ENCODE results near the gene MRPL11.
"Not testable (repeated sequence)": the region's sequence is repeated elsewhere in the genome, so short reads cannot be mapped to it uniquely, and the experiment has no call there.

MRPL11 gene

GRCh38 chr11:66467034-66467659 is 28.5 kb upstream of the MRPL11 start:
- DNase-seq (ENCODE audit: low read depth), result no peak

GRCh38 chr11:66466225-66467033 is 27.8 kb upstream of the MRPL11 start, which contains the start of gene PELI3:
Gene PELI3, plus strand, starts transcription at chr11:66466905. Its CDS starts 1,224 bp downstream, at chr11:66468129.
- peak; percentile 92 for DNase-seq (ENCODE audit: low read depth)

GRCh38 chr11:66465373-66466224 is 27.0 kb upstream of the MRPL11 start:
- no peak for DNase-seq (ENCODE audit: low read depth)

- no peak for DNase-seq (ENCODE audit: low read depth)
Observed at GRCh38 chr11:66464916-66465315, 26.3 kb upstream of the MRPL11 start.

- DNase-seq (ENCODE audit: low read depth), result not testable (repeated sequence)
Observed at GRCh38 chr11:66464116-66464515, 25.5 kb upstream of the MRPL11 start.

GRCh38 chr11:66462911-66463310 is 24.3 kb upstream of the MRPL11 start:
- DNase-seq (ENCODE audit: low read depth), result no peak

GRCh38 chr11:66462010-66462409 is 23.4 kb upstream of the MRPL11 start:
- DNase-seq (ENCODE audit: low read depth), result no peak

- no peak for DNase-seq (ENCODE audit: low read depth)
Observed at GRCh38 chr11:66459138-66459778, 20.6 kb upstream of the MRPL11 start.

- DNase-seq (ENCODE audit: low read depth), result no peak
Observed at GRCh38 chr11:66457826-66458225, 19.2 kb upstream of the MRPL11 start.

- DNase-seq (ENCODE audit: low read depth), result no peak
Observed at GRCh38 chr11:66454828-66455227, 16.2 kb upstream of the MRPL11 start.

- DNase-seq (ENCODE audit: low read depth), result no peak
Observed at GRCh38 chr11:66454247-66454646, 15.6 kb upstream of the MRPL11 start.

- DNase-seq (ENCODE audit: low read depth), result no peak
Observed at GRCh38 chr11:66451663-66452062, 13.0 kb upstream of the MRPL11 start.

GRCh38 chr11:66450560-66450959 is 11.9 kb upstream of the MRPL11 start:
- DNase-seq (ENCODE audit: low read depth), result no peak

- DNase-seq (ENCODE audit: low read depth), result no peak
Observed at GRCh38 chr11:66448523-66448922, 9.9 kb upstream of the MRPL11 start.

- DNase-seq (ENCODE audit: low read depth), result no peak
Observed at GRCh38 chr11:66447012-66447411, 8.4 kb upstream of the MRPL11 start.

GRCh38 chr11:66443602-66444001 is 5.0 kb upstream of the MRPL11 start:
- DNase-seq (ENCODE audit: low read depth), result no peak

- DNase-seq (ENCODE audit: low read depth), result not testable (repeated sequence)
Observed at GRCh38 chr11:66440940-66441282, 2.3 kb upstream of the MRPL11 start.

- not testable (repeated sequence) for DNase-seq (ENCODE audit: low read depth)
Observed at GRCh38 chr11:66440101-66440939, 1.7 kb upstream of the MRPL11 start.

- no peak for DNase-seq (ENCODE audit: low read depth)
Observed at GRCh38 chr11:66437979-66438503, 607 bp downstream of the MRPL11 start.

- DNase-seq (ENCODE audit: low read depth), result no peak
Observed at GRCh38 chr11:66432597-66432996, 6.1 kb downstream of the MRPL11 start.

GRCh38 chr11:66431871-66432329 is 6.7 kb downstream of the MRPL11 start:
- not testable (repeated sequence) for DNase-seq (ENCODE audit: low read depth)
